ENCODE data around the gene ABCC1. TPM values are rescaled to one million over a fixed set of nuclear protein-coding genes. Genes with fewer than 3 reads are reported as not detected.
"Not testable (repeated sequence)": the region's sequence is repeated elsewhere in the genome, so short reads cannot be mapped to it uniquely, and the experiment has no call there.

ABCC1 gene
- total and polyA plus RNA-seq, 12 donors, result 12.4 to 38.8 (median 28.0) TPM

GRCh38 chr16:15913046-15913698, 36.2 kb upstream of the ABCC1 start:
- intact Hi-C loops (cut with DNase I), result no loop called here
- WGBS, 4 donors, result 73 to 79% (median 74%) methylated on average over 7 of the region's 7 CpGs
- Histone ChIP-seq H3K9me3 (replicated peaks in 1 of 3) (no peaks in the 10 kb centered on the region), H3K4me1 (replicated peaks in 1 of 2) (no peaks in the 10 kb centered on the region), H3K4me3 (no peak overlapping the region), H3K27me3 (no peaks in the 10 kb centered on the region), H3K36me3 (replicated peaks in 1 of 2) (no peaks in the 10 kb centered on the region), H3K27ac (no peak overlapping the region)
- no peak for DNase-seq
- no peak for TF ChIP-seq POLR2A (IDR thresholded peaks at IDR 0.05)
- no peak for TF ChIP-seq CTCF (IDR thresholded peaks at IDR 0.05)

GRCh38 chr16:15915555-15916081, 33.8 kb upstream of the ABCC1 start:
- Histone ChIP-seq H3K27ac (no peak overlapping the region), H3K9me3 (replicated peaks in 1 of 3) (no peaks in the 10 kb centered on the region), H3K36me3 (replicated peaks in 1 of 2) (no peaks in the 10 kb centered on the region), H3K4me1 (replicated peaks in 1 of 2) (no peaks in the 10 kb centered on the region), H3K4me3 (no peak overlapping the region), H3K27me3 (no peaks in the 10 kb centered on the region)
- no peak for DNase-seq
- intact Hi-C loops (cut with DNase I), result no loop called here
- WGBS, 4 donors, result 65 to 83% (median 67%) methylated on average over 5 of the region's 5 CpGs
- no peak for TF ChIP-seq CTCF (IDR thresholded peaks at IDR 0.05)
- no peak for TF ChIP-seq POLR2A (IDR thresholded peaks at IDR 0.05)

GRCh38 chr16:15916323-15916722, 33.1 kb upstream of the ABCC1 start:
- no peak for DNase-seq
- no peak overlapping the region for H3K27ac ChIP-seq
- H3K27me3 ChIP-seq, result no peaks in the 10 kb centered on the region
- TF ChIP-seq CTCF (IDR thresholded peaks at IDR 0.05), result no peak
- no peak for TF ChIP-seq POLR2A (IDR thresholded peaks at IDR 0.05)
- no peak overlapping the region for H3K4me3 ChIP-seq
- no peaks in the 10 kb centered on the region for H3K9me3 ChIP-seq (replicated peaks in 1 of 3)
- WGBS, 4 donors, result 84 to 87% (median 85%) methylated on average over 8 of the region's 8 CpGs
- H3K36me3 ChIP-seq (replicated peaks in 1 of 2), result no peaks in the 10 kb centered on the region
- H3K4me1 ChIP-seq (replicated peaks in 1 of 2), result no peaks in the 10 kb centered on the region
- intact Hi-C loops (cut with DNase I), result no loop called here

- intact Hi-C loops (cut with DNase I); H3K27ac ChIP-seq; H3K4me1 ChIP-seq (replicated peaks in 1 of 2); DNase-seq; H3K36me3 ChIP-seq (replicated peaks in 1 of 2); H3K4me3 ChIP-seq; H3K9me3 ChIP-seq (replicated peaks in 1 of 3); H3K27me3 ChIP-seq: not testable (repeated sequence)
- WGBS, 4 donors, result 80 to 85% (median 81%) methylated on average over 3 of the region's 3 CpGs
Observed at GRCh38 chr16:15918314-15918713, 31.1 kb upstream of the ABCC1 start.

- intact Hi-C loops (cut with DNase I), result no loop called here
- no peak for DNase-seq
- WGBS, 4 donors, result 94 to 98% (median 95%) methylated on average over 6 of the region's 6 CpGs
- H3K36me3 ChIP-seq (replicated peaks in 1 of 2), result no peaks in the 10 kb centered on the region
- no peaks in the 10 kb centered on the region for H3K27me3 ChIP-seq
- H3K27ac ChIP-seq, result no peak overlapping the region
- H3K4me1 ChIP-seq (replicated peaks in 1 of 2), result no peaks in the 10 kb centered on the region
- no peaks in the 10 kb centered on the region for H3K9me3 ChIP-seq (replicated peaks in 1 of 3)
- H3K4me3 ChIP-seq, result no peak overlapping the region
- TF ChIP-seq CTCF (IDR thresholded peaks at IDR 0.05) (no peak), POLR2A (IDR thresholded peaks at IDR 0.05) (no peak)
Observed at GRCh38 chr16:15919331-15919730, 30.1 kb upstream of the ABCC1 start.

Data from adrenal gland (tissue), 12 donors.